Ovary (tissue), 3 donors: ENCODE data around the gene ZNF133.

ENCODE experiments used
- CTCF ChIP-seq, 3 donors: fragments of 450-650 bp in 2 of 3; fragments of 200-600 bp in 1 of 3; IDR thresholded peaks; one replicate each; pipeline versions ENCODE4 v1.5.1 to v1.8.0; 2016 to 2022; ENCODE audit warnings: antibody characterized with exemption in 3 of 3, mild to moderate bottlenecking in 1 of 3
- EP300 ChIP-seq: sonication (generic); formaldehyde crosslinking; IDR thresholded peaks from one replicate; pipeline ENCODE4 v1.6.1; 2017; ENCODE audit warnings: antibody characterized with exemption
- POLR2A ChIP-seq: fragments of 450-650 bp; IDR thresholded peaks from one replicate; pipeline ENCODE4 v1.6.1; 2017; ENCODE audit warnings: antibody characterized with exemption, mild to moderate bottlenecking, moderate library complexity
- donor health status: DM: no; HTN: no; CAD: no.

GRCh38 chr20:18256440-18257090, 31.8 kb upstream of the ZNF133 start:
- TF ChIP-seq CTCF (IDR thresholded peaks at IDR 0.05) (no peak), POLR2A (no peak), EP300 (no peak)
